Esophagus (tissue), 2 donors: Measurements from ENCODE around the gene AOPEP. TPM values are rescaled to one million over a fixed set of nuclear protein-coding genes. Genes with fewer than 3 reads are reported as not detected.

Experiments used
- H3K27ac ChIP-seq, 2 donors: one replicate each; pipeline ENCODE4 v1.5.1; 2013; ENCODE audit warnings: low read depth in 2 of 2, mild to moderate bottlenecking in 2 of 2, inconsistent platforms in 1 of 2, low read length in 1 of 2, moderate library complexity in 1 of 2
- H3K27me3 ChIP-seq, 2 donors: one replicate each; pipeline ENCODE4 v1.6.1; 2013; ENCODE audit warnings: low read length in 2 of 2, control low read depth in 1 of 2, mild to moderate bottlenecking in 1 of 2; ENCODE audit not compliant: insufficient read depth in 2 of 2, control insufficient read depth in 1 of 2
- H3K36me3 ChIP-seq, 2 donors: one replicate each; pipeline ENCODE4 v1.6.1; 2013; ENCODE audit warnings: low read length in 1 of 2; ENCODE audit not compliant: control insufficient read depth in 2 of 2, insufficient read depth in 2 of 2
- H3K4me1 ChIP-seq, 2 donors: one replicate each; pipeline ENCODE4 v1.6.1; 2013; ENCODE audit warnings: low read length in 1 of 2; ENCODE audit not compliant: control insufficient read depth in 2 of 2, insufficient read depth in 2 of 2
- H3K4me3 ChIP-seq, 2 donors: one replicate each; pipeline ENCODE4 v1.5.1; 2013; ENCODE audit warnings: low read length in 2 of 2, mild to moderate bottlenecking in 2 of 2, low read depth in 1 of 2, moderate library complexity in 1 of 2
- H3K9me3 ChIP-seq, 2 donors: one replicate each; pipeline ENCODE4 v1.6.1; 2013; ENCODE audit warnings: mild to moderate bottlenecking in 2 of 2, low read depth in 1 of 2, low read length in 1 of 2, moderate library complexity in 1 of 2; ENCODE audit not compliant: control insufficient read depth in 2 of 2, insufficient read depth in 1 of 2
- WGBS, 2 donors: extraction: QIAGEN DNeasy Blood & Tissue Kit; methylation state at CpG; one replicate each; pipeline ENCODE4 v1.1.7; 2013; 5-methylcytosine and 5-hydroxymethylcytosine counted together
- polyA plus RNA-seq, 2 donors: library from polyadenylated mRNA; stranded (reverse); fragments of 200-250 nt; gene quantifications; one replicate each; pipeline ENCODE4 v1.2.3, GENCODE V29; 2013
- donor health status: healthy with polysubstance abuse.
- donor health status: Bipolar disorder and iron deficiency.

The AOPEP gene
- polyA plus RNA-seq, 2 donors, result 99.6 to 111 TPM

GRCh38 chr9:94927762-94928670 is 201.5 kb downstream of the AOPEP start:
- Histone ChIP-seq H3K27ac (peak overlapping the region in 1 of 2 donors; percentile 89), H3K4me1 (peaks cover 11 to 23% of the 10 kb centered on the region in 2 donors), H3K4me3 (no peak overlapping the region), H3K36me3 (peaks cover 0 to 3% of the 10 kb centered on the region in 2 donors), H3K9me3 (no peaks in the 10 kb centered on the region), H3K27me3 (no peaks in the 10 kb centered on the region)
- 86% methylated on average over 21 of the region's 21 CpGs for WGBS, 2 donors

- Histone ChIP-seq H3K27ac (peak overlapping the region; percentile 7 to 89), H3K4me3 (no peak overlapping the region), H3K27me3 (no peaks in the 10 kb centered on the region)
Measured at GRCh38 chr9:94928691-94929368, 202.3 kb downstream of the AOPEP start.

GRCh38 chr9:94929369-94929756 is 202.9 kb downstream of the AOPEP start:
- Histone ChIP-seq H3K27ac (peak overlapping the region in 1 of 2 donors; percentile 89), H3K4me1 (peaks cover 5 to 15% of the 10 kb centered on the region in 2 donors)
- 47 to 76% methylated on average over 9 of the region's 9 CpGs for WGBS, 2 donors

More at GRCh38 chr9:94928691-94929368, 202.3 kb downstream of the AOPEP start:
- H3K9me3 ChIP-seq, result no peaks in the 10 kb centered on the region
- 68 to 71% methylated on average over 13 of the region's 13 CpGs for WGBS, 2 donors
- peaks cover 8 to 19% of the 10 kb centered on the region in 2 donors for H3K4me1 ChIP-seq
- H3K36me3 ChIP-seq, result peaks cover 0 to 3% of the 10 kb centered on the region in 2 donors

GRCh38 chr9:94931036-94931633 is 204.6 kb downstream of the AOPEP start:
- Histone ChIP-seq H3K9me3 (no peaks in the 10 kb centered on the region), H3K4me1 (peaks cover 5 to 15% of the 10 kb centered on the region in 2 donors), H3K27ac (no peak overlapping the region), H3K36me3 (peaks cover 0 to 3% of the 10 kb centered on the region in 2 donors), H3K4me3 (no peak overlapping the region), H3K27me3 (no peaks in the 10 kb centered on the region)
- 83 to 87% methylated on average over 3 of the region's 3 CpGs for WGBS, 2 donors

More at GRCh38 chr9:94929369-94929756, 202.9 kb downstream of the AOPEP start:
- Histone ChIP-seq H3K27me3 (no peaks in the 10 kb centered on the region), H3K36me3 (peaks cover 0 to 3% of the 10 kb centered on the region in 2 donors), H3K9me3 (no peaks in the 10 kb centered on the region), H3K4me3 (no peak overlapping the region)

- no peaks in the 10 kb centered on the region for H3K27me3 ChIP-seq
- H3K4me1 ChIP-seq, result peaks cover 5 to 12% of the 10 kb centered on the region in 2 donors
- peaks cover 0 to 3% of the 10 kb centered on the region in 2 donors for H3K36me3 ChIP-seq
- no peak overlapping the region for H3K27ac ChIP-seq
- H3K4me3 ChIP-seq, result no peak overlapping the region
- H3K9me3 ChIP-seq, result no peaks in the 10 kb centered on the region
- WGBS, 2 donors, result 73 to 82% methylated on average over 5 of the region's 5 CpGs
Measured at GRCh38 chr9:94931740-94932139, 205.2 kb downstream of the AOPEP start.

- Histone ChIP-seq H3K4me3 (no peak overlapping the region), H3K9me3 (no peaks in the 10 kb centered on the region), H3K27ac (no peak overlapping the region), H3K36me3 (peaks cover 0 to 3% of the 10 kb centered on the region in 2 donors), H3K4me1 (peaks cover 5 to 8% of the 10 kb centered on the region in 2 donors), H3K27me3 (no peaks in the 10 kb centered on the region)
- WGBS, 2 donors, result 86 to 88% methylated on average over 12 of the region's 12 CpGs
Measured at GRCh38 chr9:94932652-94933510, 206.4 kb downstream of the AOPEP start.

GRCh38 chr9:94933511-94933828 is 207.0 kb downstream of the AOPEP start:
- H3K27me3 ChIP-seq, result no peaks in the 10 kb centered on the region
- no peak overlapping the region for H3K4me3 ChIP-seq
- no peaks in the 10 kb centered on the region for H3K9me3 ChIP-seq
- H3K4me1 ChIP-seq, result peaks cover 5 to 8% of the 10 kb centered on the region in 2 donors
- no peak overlapping the region for H3K27ac ChIP-seq
- peaks cover 0 to 3% of the 10 kb centered on the region in 2 donors for H3K36me3 ChIP-seq
- whole genome bisulfite sequencing, 2 donors, result 95 to 97% methylated on average over 3 of the region's 3 CpGs

- Histone ChIP-seq H3K4me3 (no peak overlapping the region), H3K36me3 (no peaks in the 10 kb centered on the region), H3K27ac (no peak overlapping the region), H3K4me1 (peaks cover 0 to 4% of the 10 kb centered on the region in 2 donors), H3K9me3 (no peaks in the 10 kb centered on the region), H3K27me3 (no peaks in the 10 kb centered on the region)
- 88 to 91% methylated on average over 9 of the region's 9 CpGs for WGBS, 2 donors
Measured at GRCh38 chr9:94934816-94935328, 208.4 kb downstream of the AOPEP start.
